Transverse colon (tissue), 4 donors: ENCODE measurements around the gene CRADD.

Source experiments
- EP300 ChIP-seq: sonication (generic); formaldehyde crosslinking; IDR thresholded peaks from one replicate; pipeline ENCODE4 v1.6.1; 2017; ENCODE audit warnings: antibody characterized with exemption, low read depth
- POLR2A ChIP-seq: fragments of 450-650 bp; IDR thresholded peaks from one replicate; pipeline ENCODE4 v1.6.1; 2016; ENCODE audit warnings: antibody characterized with exemption, mild to moderate bottlenecking, moderate library complexity
- POLR2AphosphoS5 ChIP-seq, 3 donors: sonication (generic); formaldehyde crosslinking; IDR thresholded peaks; one replicate each; pipeline ENCODE4 v1.6.1; 2016; ENCODE audit warnings: antibody characterized with exemption in 3 of 3
- TF ChIP-seq, protein P1 (sequence below), 5 experiments: fragments of 200-600 bp in 3 of 5; fragments of 450-650 bp in 2 of 5; sonication (generic) in 3 of 5; IDR thresholded peaks; 1 replicate in 2 of 5; 2 replicates in 3 of 5; pipeline ENCODE4 v1.5.1; 2016 to 2017; ENCODE audit warnings: antibody characterized with exemption in 5 of 5, inconsistent platforms in 3 of 5, mild to moderate bottlenecking in 2 of 5, moderate library complexity in 1 of 5

DNA sequence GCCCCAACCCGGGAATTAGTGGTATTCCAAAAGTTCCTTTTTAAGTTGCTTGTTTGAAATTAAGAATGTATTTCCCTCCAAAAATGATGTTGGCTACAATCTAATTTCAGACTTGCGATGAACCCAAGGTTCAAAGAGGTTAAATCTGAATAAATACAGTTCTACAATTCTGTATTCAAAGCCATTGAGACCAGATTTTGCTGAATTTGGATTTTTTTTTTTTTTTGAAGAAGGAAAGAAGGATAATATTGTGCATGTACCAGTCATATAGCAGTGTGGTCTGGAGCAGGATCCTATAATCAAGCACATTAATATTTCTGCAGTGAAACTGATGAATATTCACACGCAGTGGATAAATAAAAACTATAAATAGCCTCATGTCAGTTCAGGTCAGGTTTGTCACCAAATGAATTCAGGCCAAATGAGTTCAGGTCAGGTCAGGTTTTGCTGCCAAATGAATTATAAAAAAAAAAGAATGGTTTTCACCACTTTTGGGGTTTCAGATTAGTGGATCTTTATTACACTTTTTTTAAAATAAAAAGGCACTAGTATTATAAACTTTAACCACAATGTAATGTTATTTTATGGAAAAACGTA lies 69.5 kb downstream of the CRADD start:
- no peak for TF ChIP-seq POLR2AphosphoS5 (IDR thresholded peaks at IDR 0.05)
- TF ChIP-seq, protein P1, sequence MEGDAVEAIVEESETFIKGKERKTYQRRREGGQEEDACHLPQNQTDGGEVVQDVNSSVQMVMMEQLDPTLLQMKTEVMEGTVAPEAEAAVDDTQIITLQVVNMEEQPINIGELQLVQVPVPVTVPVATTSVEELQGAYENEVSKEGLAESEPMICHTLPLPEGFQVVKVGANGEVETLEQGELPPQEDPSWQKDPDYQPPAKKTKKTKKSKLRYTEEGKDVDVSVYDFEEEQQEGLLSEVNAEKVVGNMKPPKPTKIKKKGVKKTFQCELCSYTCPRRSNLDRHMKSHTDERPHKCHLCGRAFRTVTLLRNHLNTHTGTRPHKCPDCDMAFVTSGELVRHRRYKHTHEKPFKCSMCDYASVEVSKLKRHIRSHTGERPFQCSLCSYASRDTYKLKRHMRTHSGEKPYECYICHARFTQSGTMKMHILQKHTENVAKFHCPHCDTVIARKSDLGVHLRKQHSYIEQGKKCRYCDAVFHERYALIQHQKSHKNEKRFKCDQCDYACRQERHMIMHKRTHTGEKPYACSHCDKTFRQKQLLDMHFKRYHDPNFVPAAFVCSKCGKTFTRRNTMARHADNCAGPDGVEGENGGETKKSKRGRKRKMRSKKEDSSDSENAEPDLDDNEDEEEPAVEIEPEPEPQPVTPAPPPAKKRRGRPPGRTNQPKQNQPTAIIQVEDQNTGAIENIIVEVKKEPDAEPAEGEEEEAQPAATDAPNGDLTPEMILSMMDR (IDR thresholded peaks at IDR 0.05), result no peak
- no peak for TF ChIP-seq POLR2A
- TF ChIP-seq EP300, result no peak
